Activated T-helper 1 cell treated with anti-CD3 and anti-CD28 coated beads, Interleukin-12 subunit alpha, Interleukin-12 subunit beta, Interleukin-2, Interleukin-4 antibody, amounts not matched to agents 30 ng/mL and 10 ng/mL and 1 ng/mL, durations not matched to agents 14 hours and 24 hours and 36 hours (primary cell): ENCODE measurements around the gene KLF8. TPM values are rescaled to one million over a fixed set of nuclear protein-coding genes. Genes with fewer than 3 reads are reported as not detected.

Experiments
- DNase-seq: peaks from one replicate; pipeline ENCODE4 v3.0.0; 2021; ENCODE audit warnings: low spot score
- H3K27ac Mint-ChIP-seq: one replicate; pipeline ENCODE4 v1.8.0; 2021; ENCODE audit warnings: mild to moderate bottlenecking, mixed read lengths
- H3K27me3 Mint-ChIP-seq: one replicate; pipeline ENCODE4 v1.8.0; 2022; ENCODE audit warnings: mild to moderate bottlenecking, moderate library complexity, mixed read lengths; ENCODE audit not compliant: insufficient read depth
- H3K36me3 Mint-ChIP-seq: one replicate; pipeline ENCODE4 v1.8.0; 2021; ENCODE audit warnings: low read depth, mixed read lengths
- H3K4me1 Mint-ChIP-seq: one replicate; pipeline ENCODE4 v1.8.0; 2021; ENCODE audit warnings: low read depth, mixed read lengths
- H3K4me3 Mint-ChIP-seq: one replicate; pipeline ENCODE4 v1.8.0; 2021; ENCODE audit warnings: mild to moderate bottlenecking, moderate library complexity, mixed read lengths
- H3K9me3 Mint-ChIP-seq: one replicate; pipeline ENCODE4 v1.8.0; 2021; ENCODE audit warnings: mixed read lengths
- intact Hi-C: fragments of 100-400 bp; cut with micrococcal nuclease; formaldehyde crosslinking; loops from one replicate; pipeline ENCODE4 v1.15.1; 2024
- total RNA-seq: library from RNA; stranded (reverse); gene quantifications from 2 replicates; pipeline ENCODE4 v1.2.3, GENCODE V29; 2022

The KLF8 gene
- total RNA-seq, 1 donor from 2014 or later: 6.3 TPM

GRCh38 chrX:56318076-56318475, 85.9 kb downstream of the KLF8 start:
- Mint-ChIP-seq H3K36me3 (no peaks in the 10 kb centered on the region), H3K9me3 (no peaks in the 10 kb centered on the region), H3K27ac (no peak overlapping the region), H3K4me1 (peaks cover 13% of the 10 kb centered on the region), H3K27me3 (no peaks in the 10 kb centered on the region), H3K4me3 (no peak overlapping the region)
- DNase-seq: no peak
- intact Hi-C loops: no loop called here

- Mint-ChIP-seq H3K4me3 (no peak overlapping the region), H3K27me3 (no peaks in the 10 kb centered on the region), H3K36me3 (no peaks in the 10 kb centered on the region), H3K9me3 (no peaks in the 10 kb centered on the region), H3K27ac (no peak overlapping the region), H3K4me1 (peaks cover 2% of the 10 kb centered on the region)
- no peak for DNase-seq
- intact Hi-C loops: no loop called here
Observed at GRCh38 chrX:56319165-56319564, 87.0 kb downstream of the KLF8 start.
